H1 (cell line): ENCODE data around the gene LRG1. TPM values are rescaled to one million over a fixed set of nuclear protein-coding genes. Genes with fewer than 3 reads are reported as not detected.

Experiments
- CTCF ChIA-PET: fragments of 300-600 bp; sonication (Branson Sonifier 250); formaldehyde crosslinking; loops from one replicate; lab custom pipeline; 2021; ENCODE audit not compliant: partially characterized antibody; lab: Charles Lee
- POLR2A ChIA-PET: fragments of 300-600 bp; sonication (Branson Sonifier 250); formaldehyde crosslinking; loops from one replicate; lab custom pipeline; 2021; ENCODE audit warnings: inconsistent platforms; ENCODE audit not compliant: partially characterized antibody; lab: Charles Lee
- DNase-seq, 2 experiments: peaks; one replicate each; pipeline versions ENCODE4 v3.0.0 to v3.0.0-alpha.2; 2010 to 2022; ENCODE audit warnings: low spot score in 2 of 2, low read depth in 1 of 2, mixed read lengths in 1 of 2
- FAIRE-seq: peaks from 2 replicates; lab custom pipeline; 2011; peaks lifted over from hg19 to GRCh38; lab: Jason Lieb, UNC
- H2AFZ ChIP-seq: 2 replicates; pipeline ENCODE4 v1.8.1; 2012; ENCODE audit warnings: low read length, inconsistent platforms
- H2AK5ac ChIP-seq: 2 replicates; pipeline ENCODE4 v1.6.1; 2013; ENCODE audit warnings: low read depth, low read length
- H2BK120ac ChIP-seq: replicated peaks from 2 replicates; pipeline ENCODE3; 2013; ENCODE audit warnings: low read depth, low read length, inconsistent platforms
- H2BK12ac ChIP-seq: 2 replicates; pipeline ENCODE4 v1.6.1; 2013; ENCODE audit warnings: low read depth, low read length
- H2BK15ac ChIP-seq: 2 replicates; pipeline ENCODE4 v1.6.1; 2013; ENCODE audit warnings: low read length
- H2BK20ac ChIP-seq: 2 replicates; pipeline ENCODE4 v1.6.1; 2013; ENCODE audit warnings: low read length
- H2BK5ac ChIP-seq: 2 replicates; pipeline ENCODE4 v1.6.1; 2013; ENCODE audit warnings: low read depth, low read length
- H3K14ac ChIP-seq: 2 replicates; pipeline ENCODE4 v1.6.1; 2013; ENCODE audit warnings: inconsistent platforms; ENCODE audit not compliant: insufficient read length
- H3K18ac ChIP-seq: 2 replicates; pipeline ENCODE4 v1.6.1; 2013; ENCODE audit warnings: low read length; ENCODE audit errors: extremely low read depth
- H3K23ac ChIP-seq: 2 replicates; pipeline ENCODE4 v1.6.1; 2013; ENCODE audit warnings: inconsistent platforms; ENCODE audit not compliant: insufficient read length
- H3K23me2 ChIP-seq: 2 replicates; pipeline ENCODE4 v1.6.1; 2013; ENCODE audit warnings: low read depth, low read length
- H3K27ac ChIP-seq: 2 replicates; pipeline ENCODE4 v1.6.1; 2011; ENCODE audit warnings: low read depth, low read length, inconsistent platforms
- H3K27me3 ChIP-seq, 4 experiments: replicated peaks in 1 of 4; 1 replicate in 1 of 4; 2 replicates in 3 of 4; pipeline versions ENCODE4 v1.6.1 to v1.8.1; 2011 to 2013; ENCODE audit warnings: low read length in 3 of 4, mild to moderate bottlenecking in 3 of 4, inconsistent platforms in 2 of 4, mixed read lengths in 2 of 4, moderate library complexity in 1 of 4; ENCODE audit not compliant: control insufficient read depth in 3 of 4, insufficient read depth in 3 of 4; ENCODE audit errors: extremely low read depth in 1 of 4
- H3K36me3 ChIP-seq, 4 experiments: 2 replicates each; pipeline versions ENCODE4 v1.6.1 to v1.8.1; 2011 to 2013; ENCODE audit warnings: mild to moderate bottlenecking in 4 of 4, low read length in 3 of 4, moderate library complexity in 2 of 4, control low read depth in 1 of 4, inconsistent platforms in 1 of 4; ENCODE audit not compliant: insufficient read depth in 4 of 4, control insufficient read depth in 2 of 4
- H3K4ac ChIP-seq: replicated peaks from 2 replicates; pipeline ENCODE3; 2013; ENCODE audit warnings: low read length, low read depth, mixed read lengths, inconsistent platforms; ENCODE audit not compliant: insufficient read length
- H3K4me1 ChIP-seq, 4 experiments: replicated peaks in 1 of 4; 1 replicate in 1 of 4; 2 replicates in 3 of 4; pipeline versions ENCODE4 v1.6.1 to v1.8.1; 2011 to 2013; ENCODE audit warnings: low read length in 3 of 4, inconsistent platforms in 2 of 4, mixed read lengths in 1 of 4; ENCODE audit not compliant: insufficient read depth in 4 of 4, control insufficient read depth in 3 of 4
- H3K4me2 ChIP-seq, 2 experiments: 2 replicates each; pipeline versions ENCODE4 v1.6.1 to v1.8.1; 2011 to 2013; ENCODE audit warnings: low read depth in 2 of 2, low read length in 2 of 2, control low read depth in 1 of 2, inconsistent platforms in 1 of 2, mild to moderate bottlenecking in 1 of 2; ENCODE audit not compliant: insufficient read depth in 1 of 2
- H3K4me3 ChIP-seq, 4 experiments: fragments of 200-600, 300-600 bp in 1 of 4; sonication (generic), shearing (Covaris generic), sonication (Bioruptor Twin) in 1 of 4; 2 replicates each; pipeline versions ENCODE4 v1.5.1 to v1.8.1; 2011 to 2016; ENCODE audit warnings: low read length in 4 of 4, low read depth in 3 of 4, control low read depth in 2 of 4, inconsistent platforms in 2 of 4, mild to moderate bottlenecking in 2 of 4, mixed read lengths in 1 of 4, moderate library complexity in 1 of 4; ENCODE audit not compliant: insufficient read depth in 2 of 4; ENCODE audit errors: extremely low read depth in 1 of 4
- H3K56ac ChIP-seq: replicated peaks from 2 replicates; pipeline ENCODE3; 2013; ENCODE audit warnings: low read depth, mild to moderate bottlenecking, mixed read lengths, low read length, inconsistent platforms; ENCODE audit not compliant: insufficient read length
- H3K79me1 ChIP-seq: 2 replicates; pipeline ENCODE4 v1.6.1; 2013; ENCODE audit warnings: low read depth, low read length, control low read depth
- H3K79me2 ChIP-seq, 2 experiments: 2 replicates each; pipeline versions ENCODE4 v1.6.1 to v1.8.1; 2012 to 2013; ENCODE audit warnings: low read length in 2 of 2, mild to moderate bottlenecking in 2 of 2, inconsistent platforms in 1 of 2; ENCODE audit not compliant: insufficient read depth in 2 of 2, control insufficient read depth in 1 of 2
- H3K9ac ChIP-seq, 4 experiments: replicated peaks in 1 of 4; 1 replicate in 1 of 4; 2 replicates in 3 of 4; pipeline versions ENCODE4 v1.6.1 to v1.8.1; 2011 to 2013; ENCODE audit warnings: low read depth in 3 of 4, low read length in 3 of 4, control low read depth in 2 of 4, mild to moderate bottlenecking in 2 of 4, moderate library complexity in 2 of 4, inconsistent platforms in 1 of 4; ENCODE audit errors: extremely low read depth in 1 of 4
- H3K9me3 ChIP-seq, 2 experiments: 2 replicates each; pipeline versions ENCODE4 v1.6.1 to v1.8.1; 2012 to 2013; ENCODE audit warnings: mild to moderate bottlenecking in 2 of 2, moderate library complexity in 2 of 2, control low read depth in 1 of 2, inconsistent platforms in 1 of 2, low read depth in 1 of 2, low read length in 1 of 2, mixed read lengths in 1 of 2; ENCODE audit not compliant: insufficient read depth in 2 of 2
- H4K20me1 ChIP-seq, 2 experiments: replicated peaks in 1 of 2; 2 replicates each; pipeline versions ENCODE3 to v1.8.1; 2011 to 2013; ENCODE audit warnings: inconsistent platforms in 2 of 2, low read length in 2 of 2, mild to moderate bottlenecking in 1 of 2; ENCODE audit not compliant: insufficient read depth in 2 of 2, control insufficient read depth in 1 of 2
- H4K5ac ChIP-seq: 2 replicates; pipeline ENCODE4 v1.6.1; 2013; ENCODE audit warnings: low read length, low read depth, mixed read lengths, inconsistent platforms; ENCODE audit not compliant: insufficient read length
- H4K8ac ChIP-seq: 2 replicates; pipeline ENCODE4 v1.8.0; 2013; ENCODE audit warnings: mild to moderate bottlenecking, moderate library complexity, low read length, inconsistent platforms; ENCODE audit not compliant: insufficient read depth; ENCODE audit errors: extremely low read depth
- H4K91ac ChIP-seq: replicated peaks from 2 replicates; pipeline ENCODE3; 2013; ENCODE audit warnings: low read length, mixed read lengths, inconsistent platforms; ENCODE audit not compliant: insufficient read length
- EP300 ChIP-seq, 2 experiments: IDR thresholded peaks; 1 replicate in 1 of 2; 2 replicates in 1 of 2; pipeline ENCODE4 v1.6.1; 2011 to 2012; ENCODE audit warnings: low read depth in 2 of 2, low read length in 2 of 2, mild to moderate bottlenecking in 2 of 2, borderline replicate concordance in 1 of 2, inconsistent platforms in 1 of 2, moderate library complexity in 1 of 2
- USF2 ChIP-seq: IDR thresholded peaks from 2 replicates; pipeline ENCODE4 v1.6.1; 2011; ENCODE audit warnings: low read length, improper control_type of control experiment
- YY1 ChIP-seq: IDR thresholded peaks from 2 replicates; pipeline ENCODE4 v1.6.1; 2011; ENCODE audit warnings: low read depth, mild to moderate bottlenecking, low read length
- WGBS, 2 experiments: shearing (Covaris generic) in 1 of 2; methylation state at CpG; one replicate each; pipeline versions ENCODE4 v1.1.6 to v1.1.7; 2013 to 2015; ENCODE audit warnings: low lambda C conversion rate in 2 of 2, mixed read lengths in 2 of 2, inconsistent platforms in 1 of 2, low coverage in 1 of 2, missing lambda C conversion rate in 1 of 2; ENCODE audit not compliant: insufficient replicate concordance in 2 of 2, insufficient coverage in 1 of 2, insufficient read length in 1 of 2; ENCODE audit errors: extremely low coverage in 1 of 2, missing lambda C conversion rate in 1 of 2; 5-methylcytosine and 5-hydroxymethylcytosine counted together
- polyA plus RNA-seq, 7 experiments: library from polyadenylated mRNA; depleted of rRNA in 3 of 7; stranded (reverse) in 5 of 7; unstranded in 2 of 7; fragments of >200 nt in 5 of 7; fragments of 200-250 nt in 2 of 7; gene quantifications; 1 replicate in 5 of 7; 2 replicates in 1 of 7; 4 replicates in 1 of 7; pipeline versions ENCODE4 v1.2.1 to v1.2.3, GENCODE V29; 2011 to 2013; ENCODE audit warnings: missing spikeins in 2 of 7, mixed read lengths in 2 of 7
- total RNA-seq: library from RNA; stranded (reverse); fragmentation: NEBNext Ultra II Directional; extraction: Animal tissue kit (Norgen Biotek cat#: 25700); gene quantifications from 2 replicates; pipeline ENCODE4 v1.2.1, GENCODE V29; 2021

LRG1 gene
- total and polyA plus RNA-seq, 2 of the 8 experiments (the other 6 are each of a cell fraction or from before 2014, with no cell fraction given), result 0.48 to 0.79 TPM

GRCh38 chr19:4518345-4519171 is 21.3 kb downstream of the LRG1 start, which contains the start of gene PLIN4:
Gene PLIN4, minus strand, starts transcription at chr19:4518486. Its CDS starts 214 bp downstream, at chr19:4518272.
- Histone ChIP-seq H2BK120ac (no peak within 1 kb of the TSS), H3K36me3 (no peaks in the 10 kb centered on the region), H2BK15ac (peak within 1 kb of the TSS; percentile 53; the same call in 1 of the 2 replicates), H3K23me2 (no peaks in the 10 kb centered on the region), H3K27me3 (peaks cover 0 to 28% (median 20%) of the 10 kb centered on the region in 4 experiments; a peak in 5 of 7 replicates), H4K91ac (no peak within 1 kb of the TSS), H3K79me2 (no peaks in the 10 kb centered on the region), H3K4ac (no peak within 1 kb of the TSS), H4K5ac (no peak within 1 kb of the TSS), H3K27ac (no peak within 1 kb of the TSS), H3K4me1 (peaks cover 0 to 3% (median under 1%) of the 10 kb centered on the region in 4 experiments; a peak in 4 of 7 replicates), H2BK5ac (no peak within 1 kb of the TSS), H3K56ac (no peak within 1 kb of the TSS), H4K20me1 (no peaks in the 10 kb centered on the region), H3K14ac (no peak within 1 kb of the TSS), H2BK12ac (0 out of 2 replicates have a peak within 1 kb of the TSS, but pooled peaks have one; percentile 9), H3K18ac (no peak within 1 kb of the TSS; the same call in 1 of the 2 replicates), H3K9ac (no peak within 1 kb of the TSS), H3K79me1 (no peaks in the 10 kb centered on the region), H2AFZ (peak within 1 kb of the TSS; percentile 26; the same call in 1 of the 2 replicates), H3K4me3 (no peak within 1 kb of the TSS), H4K8ac (peak within 1 kb of the TSS; percentile 85; the same call in 1 of the 2 replicates), H3K9me3 (no peaks in the 10 kb centered on the region), H2AK5ac (no peak within 1 kb of the TSS), H3K23ac (no peak within 1 kb of the TSS), H2BK20ac (0 out of 2 replicates have a peak within 1 kb of the TSS, but pooled peaks have one; percentile 8), H3K4me2 (no peak within 1 kb of the TSS)
- WGBS, 2 experiments, result 88% methylated on average over 18 of the region's 34 CpGs; no CpG with 5 or more reads in 1 of the 2 experiments
- ChIA-PET POLR2A (interaction anchor here (0.6 to 3.9 kb wide), 13 partner anchors 8 to 114 kb away, joined by 3 to 27 read pairs (median 3); partner anchors contain the start of genes LRG1 and PLIN5), CTCF (interaction anchor here (0.6 to 5.8 kb wide), 5 partner anchors 8 to 125 kb away, joined by 3 to 62 read pairs (median 3); partner anchors contain the start of gene PLIN5)
- FAIRE-seq (no peak), DNase-seq (peak in 1 of 2 experiments; percentile 54)
- TF ChIP-seq USF2 (0 out of 2 replicates have a peak, but pooled peaks have one; percentile 24), YY1 (no peak), EP300 (IDR thresholded peaks at IDR 0.05; ENCODE audit: borderline replicate concordance in 1 of 2, low read depth in 2 of 2, low read length in 2 of 2) (no peak)
